HUES64 (cell line): Measurements from ENCODE around the gene TRIM2.

Experiments
- H3K27ac ChIP-seq: 2 replicates; pipeline ENCODE4 v1.7.0; 2013; ENCODE audit warnings: low read depth, low read length, inconsistent platforms
- H3K27me3 ChIP-seq: 2 replicates; pipeline ENCODE4 v1.6.1; 2013; ENCODE audit warnings: mild to moderate bottlenecking, low read length; ENCODE audit not compliant: insufficient read depth
- H3K36me3 ChIP-seq: 2 replicates; pipeline ENCODE4 v1.6.1; 2013; ENCODE audit warnings: mild to moderate bottlenecking, low read length; ENCODE audit not compliant: insufficient read depth
- H3K4me1 ChIP-seq: 2 replicates; pipeline ENCODE4 v1.6.1; 2013; ENCODE audit warnings: mild to moderate bottlenecking, low read length, moderate library complexity; ENCODE audit not compliant: insufficient read depth
- H3K4me3 ChIP-seq: 2 replicates; pipeline ENCODE4 v1.5.1; 2013; ENCODE audit warnings: mild to moderate bottlenecking, low read length, moderate library complexity
- H3K9ac ChIP-seq: 2 replicates; pipeline ENCODE4 v1.6.1; 2013; ENCODE audit warnings: mild to moderate bottlenecking, low read depth, low read length
- H3K9me3 ChIP-seq: 2 replicates; pipeline ENCODE4 v1.6.1; 2013; ENCODE audit warnings: low read depth, low read length; ENCODE audit not compliant: insufficient read depth
- WGBS: fragments of 150-250, 120-280 bp; methylation state at CpG from one replicate; pipeline ENCODE4 v1.1.7; 2013; ENCODE audit warnings: missing lambda C conversion rate; 5-methylcytosine and 5-hydroxymethylcytosine counted together

Gene TRIM2

DNA sequence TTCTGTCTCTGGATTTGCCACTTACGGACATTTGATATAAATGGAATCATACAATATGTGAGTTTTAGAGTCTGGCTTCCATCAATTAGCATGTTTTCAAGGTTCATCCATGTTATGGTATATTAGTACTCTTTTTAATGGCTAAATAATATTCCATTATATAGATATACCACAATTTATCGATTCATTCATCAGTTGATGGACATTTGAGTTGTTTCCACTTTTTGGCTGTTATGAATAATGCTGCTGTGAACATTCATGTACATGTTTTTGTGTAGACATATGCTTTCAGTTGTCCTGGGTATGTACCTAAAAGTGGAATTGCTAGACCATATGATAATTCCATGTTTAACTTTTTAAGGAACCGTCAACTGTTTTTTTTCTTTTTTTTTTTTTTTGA lies 79.0 kb downstream of the TRIM2 start:
- Histone ChIP-seq H3K4me1 (no peaks in the 10 kb centered on the region), H3K9me3 (peaks cover 9% of the 10 kb centered on the region; the same call in 1 of the 2 replicates), H3K27ac (no peak overlapping the region), H3K27me3 (no peaks in the 10 kb centered on the region), H3K36me3 (peaks cover 26% of the 10 kb centered on the region), H3K9ac (no peak overlapping the region), H3K4me3 (no peak overlapping the region)
- WGBS: 100% methylated on average over 2 of the region's 3 CpGs

DNA sequence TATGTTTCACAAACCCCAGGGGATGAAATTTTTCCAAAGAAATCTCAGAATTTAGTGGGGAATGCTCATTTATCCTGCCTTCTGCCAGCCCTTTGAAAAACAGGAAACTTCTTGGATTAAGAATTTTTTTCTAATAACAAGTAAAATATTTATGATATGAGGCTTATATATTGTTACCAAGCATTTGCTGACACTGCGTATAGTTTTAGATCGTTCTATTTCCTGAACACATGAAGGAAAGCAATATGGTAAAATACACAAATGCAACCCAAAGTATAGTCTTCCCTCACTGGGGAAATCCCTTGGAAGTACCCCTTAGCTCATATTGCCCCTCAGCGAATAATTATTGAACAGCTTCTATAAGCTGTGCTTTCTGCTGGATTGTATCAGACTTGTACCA lies 85.9 kb downstream of the TRIM2 start:
- H3K27ac ChIP-seq: no peak overlapping the region
- H3K9me3 ChIP-seq: 0 out of 2 replicates have a peak, but pooled peaks cover 4% of the 10 kb centered on the region
- peaks cover 37% of the 10 kb centered on the region for H3K36me3 ChIP-seq
- H3K4me3 ChIP-seq: no peak overlapping the region
- no peaks in the 10 kb centered on the region for H3K4me1 ChIP-seq
- no peaks in the 10 kb centered on the region for H3K27me3 ChIP-seq
- no peak overlapping the region for H3K9ac ChIP-seq
- 100% methylated on average over 3 of the region's 3 CpGs for WGBS

DNA sequence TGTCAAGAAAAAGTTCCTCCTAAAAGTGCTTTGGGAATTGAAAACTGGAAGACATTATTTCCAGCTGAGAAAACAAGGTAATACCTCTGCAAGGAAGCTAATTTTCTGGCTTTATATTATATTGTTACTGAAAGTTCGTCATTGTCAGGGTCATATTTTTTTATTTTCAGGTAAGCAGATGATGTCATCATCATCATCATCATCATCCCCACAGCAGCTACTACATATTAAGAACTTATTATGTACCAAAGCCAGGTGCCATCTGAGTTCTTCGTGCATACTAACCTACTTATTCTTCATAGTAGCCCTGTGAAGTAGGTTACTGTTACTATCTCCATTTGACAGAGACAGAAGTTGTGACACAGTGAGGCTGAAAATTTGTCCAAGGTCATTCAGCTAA lies 87.3 kb downstream of the TRIM2 start:
- peaks cover 47% of the 10 kb centered on the region for H3K36me3 ChIP-seq
- no peak overlapping the region for H3K4me3 ChIP-seq
- no peak overlapping the region for H3K27ac ChIP-seq
- H3K4me1 ChIP-seq: peaks cover 5% of the 10 kb centered on the region; the same call in 1 of the 2 replicates
- no peak overlapping the region for H3K9ac ChIP-seq
- H3K9me3 ChIP-seq: 0 out of 2 replicates have a peak, but pooled peaks cover 10% of the 10 kb centered on the region
- WGBS: 95% methylated on average over 2 of the region's 2 CpGs
- H3K27me3 ChIP-seq: no peaks in the 10 kb centered on the region

DNA sequence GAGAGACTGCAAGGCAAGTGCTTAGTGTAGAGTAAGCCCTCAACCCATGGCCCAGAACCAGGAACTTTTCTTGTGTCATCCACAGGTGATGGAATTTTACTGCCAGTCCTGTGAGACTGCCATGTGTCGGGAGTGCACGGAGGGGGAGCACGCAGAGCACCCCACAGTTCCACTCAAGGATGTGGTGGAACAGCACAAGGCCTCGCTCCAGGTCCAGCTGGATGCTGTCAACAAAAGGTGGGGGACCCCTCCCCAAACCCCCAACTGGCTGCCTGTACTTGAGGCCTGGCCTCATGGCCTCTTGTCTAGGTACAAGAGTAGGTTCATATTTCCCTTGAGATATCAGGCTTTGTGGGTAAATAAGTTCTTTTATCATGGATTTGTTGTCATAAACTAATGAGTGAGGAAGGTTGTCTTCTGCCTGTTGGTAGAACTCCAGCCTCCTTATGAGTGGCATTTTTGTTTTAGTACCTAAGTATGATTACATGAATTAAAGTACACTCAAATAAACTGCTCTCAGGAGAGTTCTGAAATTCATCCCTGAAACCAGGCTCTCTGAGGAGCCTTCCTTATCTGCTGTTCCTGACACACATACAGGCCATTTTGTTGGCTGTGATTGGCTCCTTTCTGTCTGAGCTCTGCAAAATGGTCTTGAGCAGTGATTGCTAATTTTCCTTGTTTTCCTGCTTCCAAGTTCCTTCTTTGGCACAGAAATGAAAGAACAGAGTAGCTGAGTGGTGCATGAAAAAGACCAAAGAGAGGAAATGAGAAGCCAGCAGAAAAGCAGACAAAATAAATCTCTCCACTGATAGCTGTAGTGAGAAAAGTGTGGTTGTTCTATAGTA lies 88.9 kb downstream of the TRIM2 start:
- WGBS: 95% methylated on average over 4 of the region's 4 CpGs
- peaks cover 57% of the 10 kb centered on the region for H3K36me3 ChIP-seq

DNA sequence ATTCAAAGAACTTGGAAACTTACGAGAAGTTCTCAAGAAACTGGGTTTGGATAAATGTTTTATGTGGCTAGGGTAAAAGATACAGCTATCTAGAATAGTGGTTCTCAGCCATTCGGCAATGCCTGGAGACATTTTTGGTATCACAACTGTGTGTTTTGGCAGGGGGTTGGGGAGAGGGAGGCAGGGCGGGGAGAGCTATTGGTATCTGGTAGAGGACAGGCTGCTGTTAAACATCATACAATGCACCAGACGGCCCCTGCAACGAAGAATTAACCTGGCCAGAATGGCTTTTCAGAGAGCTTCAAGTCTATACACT lies 89.5 kb downstream of the TRIM2 start:
- 97% methylated on average over 3 of the region's 5 CpGs for WGBS
- H3K27ac ChIP-seq: no peak overlapping the region

More for the DNA sequence above, 88.9 kb downstream of the TRIM2 start:
- H3K4me1 ChIP-seq: peaks cover 10% of the 10 kb centered on the region; the same call in 1 of the 2 replicates
- H3K27me3 ChIP-seq: no peaks in the 10 kb centered on the region
- no peak overlapping the region for H3K4me3 ChIP-seq
- no peak overlapping the region for H3K27ac ChIP-seq
- H3K9ac ChIP-seq: no peak overlapping the region
- 0 out of 2 replicates have a peak, but pooled peaks cover 10% of the 10 kb centered on the region for H3K9me3 ChIP-seq

DNA sequence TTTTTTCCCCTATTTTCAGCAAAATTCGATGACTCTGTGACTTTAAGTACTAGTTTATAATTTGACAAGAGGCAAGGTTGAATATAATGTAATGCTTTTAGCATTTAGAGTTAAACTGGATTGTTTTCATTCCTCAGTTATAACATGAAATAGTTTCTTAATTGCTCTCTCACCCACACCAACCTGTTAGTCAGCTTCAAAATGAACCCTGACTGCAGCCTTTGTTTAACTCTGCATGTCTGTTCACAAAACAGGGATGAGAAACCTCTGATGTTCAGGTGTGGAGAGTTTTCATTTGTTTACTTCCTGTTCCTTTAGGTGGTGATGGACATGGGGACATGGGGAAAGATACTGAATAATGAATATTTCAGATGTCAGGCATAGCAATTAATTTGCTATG lies 90.4 kb downstream of the TRIM2 start:
- no peak overlapping the region for H3K9ac ChIP-seq
- peaks cover 16% of the 10 kb centered on the region for H3K9me3 ChIP-seq
- H3K4me1 ChIP-seq: peaks cover 10% of the 10 kb centered on the region; the same call in 1 of the 2 replicates
- 83% methylated on average over 1 of the region's 1 CpG for WGBS
- H3K27ac ChIP-seq: no peak overlapping the region
- H3K36me3 ChIP-seq: peaks cover 72% of the 10 kb centered on the region
- no peak overlapping the region for H3K4me3 ChIP-seq
- H3K27me3 ChIP-seq: no peaks in the 10 kb centered on the region

More for the DNA sequence above, 89.5 kb downstream of the TRIM2 start:
- Histone ChIP-seq H3K4me3 (no peak overlapping the region), H3K36me3 (peaks cover 63% of the 10 kb centered on the region), H3K4me1 (peaks cover 10% of the 10 kb centered on the region; the same call in 1 of the 2 replicates), H3K9ac (no peak overlapping the region), H3K27me3 (no peaks in the 10 kb centered on the region), H3K9me3 (0 out of 2 replicates have a peak, but pooled peaks cover 10% of the 10 kb centered on the region)

DNA sequence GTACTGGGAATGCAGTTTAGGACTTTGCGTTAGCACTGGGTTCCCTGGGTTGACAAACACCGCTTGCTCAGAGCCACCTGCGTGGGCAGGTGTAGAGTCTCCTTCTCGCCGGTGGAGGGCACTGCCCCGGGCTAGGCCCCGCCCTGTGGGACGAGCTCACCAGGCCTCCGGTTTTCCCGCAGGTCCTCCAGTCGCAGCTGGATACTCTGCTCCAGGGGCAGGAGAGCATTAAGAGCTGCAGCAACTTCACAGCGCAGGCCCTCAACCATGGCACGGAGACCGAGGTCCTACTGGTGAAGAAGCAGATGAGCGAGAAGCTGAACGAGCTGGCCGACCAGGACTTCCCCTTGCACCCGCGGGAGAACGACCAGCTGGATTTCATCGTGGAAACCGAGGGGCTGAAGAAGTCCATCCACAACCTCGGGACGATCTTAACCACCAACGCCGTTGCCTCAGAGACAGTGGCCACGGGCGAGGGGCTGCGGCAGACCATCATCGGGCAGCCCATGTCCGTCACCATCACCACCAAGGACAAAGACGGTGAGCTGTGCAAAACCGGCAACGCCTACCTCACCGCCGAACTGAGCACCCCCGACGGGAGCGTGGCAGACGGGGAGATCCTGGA lies 91.0 kb downstream of the TRIM2 start:
- peaks cover 10% of the 10 kb centered on the region; the same call in 1 of the 2 replicates for H3K4me1 ChIP-seq
- H3K36me3 ChIP-seq: peaks cover 77% of the 10 kb centered on the region

DNA sequence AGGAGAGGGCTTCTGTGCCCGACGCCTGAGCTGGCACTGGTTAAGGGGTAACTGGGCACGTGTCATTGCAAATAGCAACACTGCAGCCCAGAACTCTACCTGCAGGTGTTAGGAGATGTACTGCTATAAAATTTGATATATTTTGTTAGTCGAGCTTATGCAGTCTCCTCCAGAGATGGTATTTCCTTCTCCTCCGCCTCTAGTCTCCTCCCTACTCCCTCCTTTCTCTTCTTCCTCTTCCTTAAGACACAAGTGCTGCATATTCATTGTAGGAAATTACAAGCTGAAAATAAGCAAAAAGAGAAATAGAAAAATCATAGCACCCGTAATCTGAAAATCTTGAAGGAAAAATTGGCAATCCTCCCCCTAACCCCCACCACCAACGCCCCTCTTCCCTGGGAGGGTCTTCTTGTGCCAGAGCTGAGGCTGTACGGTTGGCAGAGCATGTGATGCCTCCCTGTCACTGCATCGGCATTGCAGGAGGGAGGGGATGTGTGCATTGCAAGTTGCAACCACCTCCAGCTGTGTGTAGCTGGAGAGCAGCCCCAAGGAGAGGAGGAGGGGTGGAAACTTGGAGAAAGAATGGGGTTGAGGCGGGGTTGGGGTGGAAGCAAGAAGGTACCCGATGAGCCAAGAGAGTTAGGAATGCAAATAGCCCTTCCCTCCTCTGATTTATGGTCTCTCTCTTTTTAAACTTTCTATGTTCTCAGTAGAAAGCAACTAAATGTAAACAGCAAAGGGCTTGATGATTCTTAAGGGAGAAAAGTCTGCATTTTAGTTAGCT lies 92.0 kb downstream of the TRIM2 start:
- Histone ChIP-seq H3K36me3 (peaks cover 79% of the 10 kb centered on the region), H3K9ac (no peak overlapping the region), H3K4me1 (peaks cover 10% of the 10 kb centered on the region; the same call in 1 of the 2 replicates), H3K4me3 (no peak overlapping the region), H3K9me3 (peaks cover 22% of the 10 kb centered on the region), H3K27me3 (no peaks in the 10 kb centered on the region), H3K27ac (no peak overlapping the region)
- WGBS: 84% methylated on average over 10 of the region's 11 CpGs

More for the DNA sequence above, 91.0 kb downstream of the TRIM2 start:
- Histone ChIP-seq H3K27ac (no peak overlapping the region), H3K27me3 (no peaks in the 10 kb centered on the region), H3K9ac (no peak overlapping the region), H3K9me3 (peaks cover 21% of the 10 kb centered on the region), H3K4me3 (no peak overlapping the region)
- 92% methylated on average over 40 of the region's 40 CpGs for WGBS

DNA sequence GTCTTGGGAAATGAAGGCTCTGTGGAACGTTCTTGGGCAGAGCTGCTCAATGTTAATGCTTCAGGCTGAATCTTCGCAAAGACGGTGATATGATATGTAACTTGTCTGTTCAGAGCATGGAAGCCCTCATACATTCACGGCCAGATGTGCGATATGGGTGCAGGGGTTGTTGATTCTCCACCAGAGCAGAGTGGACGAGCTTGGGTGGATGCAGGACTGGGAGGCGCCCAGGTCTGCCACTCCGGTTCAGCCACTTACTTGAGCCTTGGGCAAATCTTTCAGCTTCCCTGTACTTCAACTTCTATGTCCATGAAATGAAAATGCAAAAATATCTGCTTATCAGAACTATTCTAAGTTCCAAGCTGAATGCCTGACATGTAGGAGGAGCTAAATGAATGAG lies 92.9 kb downstream of the TRIM2 start:
- Histone ChIP-seq H3K36me3 (peaks cover 71% of the 10 kb centered on the region), H3K27ac (no peak overlapping the region), H3K9ac (no peak overlapping the region), H3K4me1 (peaks cover 10% of the 10 kb centered on the region; the same call in 1 of the 2 replicates), H3K27me3 (no peaks in the 10 kb centered on the region), H3K9me3 (peaks cover 22% of the 10 kb centered on the region), H3K4me3 (no peak overlapping the region)
- 98% methylated on average over 8 of the region's 8 CpGs for WGBS

DNA sequence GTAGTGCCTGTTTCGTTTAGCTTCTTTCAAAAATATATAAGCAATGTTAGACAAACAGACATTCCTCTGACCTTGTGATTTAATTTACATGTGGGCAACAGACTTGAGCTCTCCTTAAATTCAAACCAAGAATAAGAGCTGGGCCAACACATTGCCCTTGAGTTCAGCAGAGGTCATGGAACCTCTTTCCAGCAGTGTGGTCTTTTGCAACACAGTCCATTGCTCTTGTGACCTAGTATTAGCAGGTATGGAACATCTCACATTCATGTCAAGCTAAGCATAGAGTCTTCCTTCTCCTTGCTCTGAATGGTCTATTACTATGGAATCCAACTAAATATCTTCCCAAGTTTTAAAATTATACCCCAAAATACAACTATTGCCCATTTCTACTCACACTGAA lies 106.5 kb downstream of the TRIM2 start:
- WGBS: 100% methylated on average over 1 of the region's 1 CpG
- H3K9me3 ChIP-seq: no peaks in the 10 kb centered on the region
- H3K36me3 ChIP-seq: peaks cover 11% of the 10 kb centered on the region
- no peak overlapping the region for H3K27ac ChIP-seq
- no peaks in the 10 kb centered on the region for H3K27me3 ChIP-seq
- H3K4me3 ChIP-seq: no peak overlapping the region
- no peak overlapping the region for H3K9ac ChIP-seq
- no peaks in the 10 kb centered on the region for H3K4me1 ChIP-seq

DNA sequence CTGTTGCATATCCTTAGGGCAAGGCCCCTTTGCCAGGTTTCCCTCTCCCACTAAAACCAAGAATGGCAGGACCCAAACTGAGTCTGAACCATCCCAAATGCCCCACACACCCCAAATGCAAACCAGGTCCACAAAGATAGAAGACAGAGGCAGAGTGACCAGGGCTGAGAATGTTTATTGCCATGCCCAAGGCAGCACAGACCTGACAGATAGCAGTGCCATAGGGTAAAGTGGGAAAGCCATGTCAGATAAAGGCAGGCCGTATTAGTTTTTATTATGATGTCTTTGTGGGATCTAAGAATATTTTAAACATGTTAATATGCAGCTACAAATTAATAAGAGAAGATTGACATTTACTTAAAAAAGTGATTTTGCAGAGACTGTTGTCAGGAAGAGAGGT lies 110.7 kb downstream of the TRIM2 start:
- Histone ChIP-seq H3K4me1 (no peaks in the 10 kb centered on the region), H3K36me3 (peaks cover 24% of the 10 kb centered on the region), H3K9me3 (no peaks in the 10 kb centered on the region), H3K27me3 (no peaks in the 10 kb centered on the region), H3K27ac (no peak overlapping the region), H3K4me3 (no peak overlapping the region), H3K9ac (no peak overlapping the region)
- WGBS: 100% methylated on average over 1 of the region's 1 CpG
